WTC11 (cell line): ENCODE results near the gene KIDINS220. TPM values are rescaled to one million over a fixed set of nuclear protein-coding genes. Genes with fewer than 3 reads are reported as not detected.

ENCODE experiments used
- ATAC-seq: fragments of 200-7000 bp; cut with Tn5 transposase; 2 replicates; pipeline ENCODE4 v1.10.0; 2021; ENCODE audit warnings: mild to moderate bottlenecking, moderate library complexity
- CTCF ChIA-PET: fragments of 300-600 bp; sonication (Branson Sonifier 250); formaldehyde crosslinking; loops from one replicate; lab custom pipeline; 2021; ENCODE audit warnings: antibody characterized with exemption; lab: Charles Lee
- POLR2A ChIA-PET: fragments of 350-600 bp; sonication (Branson Sonifier 250); formaldehyde crosslinking; loops from one replicate; lab custom pipeline; 2021; ENCODE audit warnings: antibody characterized with exemption; lab: Charles Lee
- DNase-seq: peaks from one replicate; pipeline ENCODE4 v3.0.0; 2021; ENCODE audit warnings: low spot score
- H3K27ac Mint-ChIP-seq: 2 replicates; pipeline ENCODE4 v1.8.0; 2021; ENCODE audit warnings: mixed read lengths
- H3K27me3 Mint-ChIP-seq: 2 replicates; pipeline ENCODE4 v1.8.0; 2021; ENCODE audit warnings: low read depth, mild to moderate bottlenecking, moderate library complexity, mixed read lengths
- H3K36me3 Mint-ChIP-seq: 2 replicates; pipeline ENCODE4 v1.8.0; 2021; ENCODE audit warnings: mixed read lengths
- H3K4me1 Mint-ChIP-seq: 2 replicates; pipeline ENCODE4 v1.8.0; 2022; ENCODE audit warnings: mixed read lengths
- H3K4me3 Mint-ChIP-seq: 2 replicates; pipeline ENCODE4 v1.8.0; 2021; ENCODE audit warnings: mild to moderate bottlenecking, moderate library complexity, mixed read lengths
- H3K9me3 Mint-ChIP-seq: 2 replicates; pipeline ENCODE4 v1.8.0; 2021; ENCODE audit warnings: mixed read lengths
- ELF4 ChIP-seq: sonication (generic); formaldehyde crosslinking; IDR thresholded peaks from 2 replicates; pipeline ENCODE4 v1.8.1; 2022; ENCODE audit warnings: low read depth, mild to moderate bottlenecking, moderate library complexity, missing genetic modification reagents
- ETV6 ChIP-seq: sonication (generic); formaldehyde crosslinking; IDR thresholded peaks from 2 replicates; pipeline ENCODE4 v1.8.1; 2022; ENCODE audit warnings: mild to moderate bottlenecking, missing genetic modification reagents
- FOXK1 ChIP-seq: sonication (generic); formaldehyde crosslinking; IDR thresholded peaks from 2 replicates; pipeline ENCODE4 v1.8.0; 2022; ENCODE audit warnings: mild to moderate bottlenecking, moderate library complexity, missing genetic modification reagents
- KAT7 ChIP-seq: sonication (generic); formaldehyde crosslinking; IDR thresholded peaks from 2 replicates; pipeline ENCODE4 v1.8.1; 2023; ENCODE audit warnings: missing genetic modification reagents, mild to moderate bottlenecking, borderline replicate concordance
- MXD4 ChIP-seq: fragments of 250-450 bp; sonication (Bioruptor Pico); IDR thresholded peaks from 2 replicates; pipeline ENCODE4 v1.8.0; 2021; ENCODE audit warnings: mild to moderate bottlenecking, moderate library complexity, borderline replicate concordance
- MYBL2 ChIP-seq: sonication (generic); formaldehyde crosslinking; IDR thresholded peaks from 2 replicates; pipeline ENCODE4 v1.8.1; 2023; ENCODE audit warnings: mild to moderate bottlenecking, moderate library complexity, missing genetic modification reagents
- PRRX2 ChIP-seq: fragments of 250-450 bp; sonication (Bioruptor Pico); IDR thresholded peaks from 2 replicates; pipeline ENCODE4 v1.8.0; 2021; ENCODE audit warnings: mild to moderate bottlenecking
- SP1 ChIP-seq: sonication (generic); formaldehyde crosslinking; conservative IDR thresholded peaks from 2 replicates; pipeline ENCODE4 v1.8.1; 2022; ENCODE audit warnings: missing genetic modification reagents
- TP53 ChIP-seq: sonication (generic); formaldehyde crosslinking; IDR thresholded peaks from 2 replicates; pipeline ENCODE4 v1.8.1; 2023; ENCODE audit warnings: mild to moderate bottlenecking, missing genetic modification reagents
- ZNF232 ChIP-seq: sonication (generic); formaldehyde crosslinking; IDR thresholded peaks from 2 replicates; pipeline ENCODE4 v1.8.0; 2022; ENCODE audit warnings: mild to moderate bottlenecking, missing genetic modification reagents
- ZNF263 ChIP-seq: sonication (generic); formaldehyde crosslinking; IDR thresholded peaks from 2 replicates; pipeline ENCODE4 v1.8.1; 2022; ENCODE audit warnings: low read depth, mild to moderate bottlenecking, moderate library complexity, missing genetic modification reagents
- total RNA-seq: library from RNA; stranded (reverse); gene quantifications from 3 replicates; pipeline ENCODE4 v1.2.3, GENCODE V29; 2021
- TF ChIP-seq, protein P1 (sequence below): fragments of 250-450 bp; sonication (Bioruptor Pico); conservative IDR thresholded peaks from 2 replicates; pipeline ENCODE4 v1.9.0; 2021; ENCODE audit warnings: mild to moderate bottlenecking
- TF ChIP-seq, protein P2 (sequence below): sonication (generic); formaldehyde crosslinking; IDR thresholded peaks from 2 replicates; pipeline ENCODE4 v1.8.0; 2022; ENCODE audit warnings: mild to moderate bottlenecking, missing genetic modification reagents
- TF ChIP-seq, protein P3 (sequence below): fragments of 250-450 bp; sonication (Bioruptor Pico); IDR thresholded peaks from 2 replicates; pipeline ENCODE4 v1.8.0; 2021; ENCODE audit warnings: mild to moderate bottlenecking
- TF ChIP-seq, protein P4 (sequence below): sonication (generic); formaldehyde crosslinking; IDR thresholded peaks from 2 replicates; pipeline ENCODE4 v1.8.1; 2023; ENCODE audit warnings: mild to moderate bottlenecking, missing genetic modification reagents, moderate library complexity
- TF ChIP-seq, protein P5 (sequence below): sonication (generic); formaldehyde crosslinking; IDR thresholded peaks from 2 replicates; pipeline ENCODE4 v1.8.1; 2023; ENCODE audit warnings: mild to moderate bottlenecking, missing genetic modification reagents, borderline replicate concordance
- TF ChIP-seq, protein P6 (sequence below): sonication (generic); formaldehyde crosslinking; IDR thresholded peaks from 2 replicates; pipeline ENCODE4 v1.8.0; 2022; ENCODE audit warnings: mild to moderate bottlenecking, missing genetic modification reagents
- TF ChIP-seq, protein P7 (sequence below): sonication (generic); formaldehyde crosslinking; IDR thresholded peaks from 2 replicates; pipeline ENCODE4 v1.8.0; 2023; ENCODE audit warnings: missing genetic modification reagents
- TF ChIP-seq, protein P8 (sequence below): sonication (generic); formaldehyde crosslinking; IDR thresholded peaks from 2 replicates; pipeline ENCODE4 v1.8.1; 2023; ENCODE audit warnings: mild to moderate bottlenecking, missing genetic modification reagents, moderate library complexity

The KIDINS220 gene
- total RNA-seq, 1 experiment from 2014 or later: 23.9 TPM

DNA sequence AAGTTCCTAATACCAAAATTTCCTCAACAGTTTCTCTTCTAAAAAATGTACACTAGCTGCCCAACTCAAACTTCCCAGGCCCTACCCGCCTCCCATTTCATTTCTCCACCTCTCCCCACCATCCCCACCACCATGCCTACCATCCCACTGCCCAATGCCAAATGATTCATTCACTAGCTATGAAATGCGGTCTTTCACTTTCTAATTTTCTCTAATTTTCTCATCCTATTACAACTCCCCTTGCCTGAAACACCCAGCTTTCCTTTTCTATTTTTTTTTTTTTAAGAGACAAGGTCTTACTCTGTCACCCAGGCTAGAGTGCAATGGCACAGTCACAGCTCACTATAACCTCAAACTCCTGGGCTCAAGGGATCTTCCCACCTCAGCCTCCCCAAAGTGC, 38.4 kb downstream of the KIDINS220 start:
- ATAC-seq (no peak), DNase-seq (no peak)
- Mint-ChIP-seq H3K9me3 (no peaks in the 10 kb centered on the region), H3K4me3 (no peak overlapping the region), H3K36me3 (peaks cover 12% of the 10 kb centered on the region), H3K27ac (no peak overlapping the region), H3K4me1 (no peaks in the 10 kb centered on the region), H3K27me3 (no peaks in the 10 kb centered on the region)
- CTCF ChIA-PET: no interaction called here
- TF ChIP-seq, protein P1, sequence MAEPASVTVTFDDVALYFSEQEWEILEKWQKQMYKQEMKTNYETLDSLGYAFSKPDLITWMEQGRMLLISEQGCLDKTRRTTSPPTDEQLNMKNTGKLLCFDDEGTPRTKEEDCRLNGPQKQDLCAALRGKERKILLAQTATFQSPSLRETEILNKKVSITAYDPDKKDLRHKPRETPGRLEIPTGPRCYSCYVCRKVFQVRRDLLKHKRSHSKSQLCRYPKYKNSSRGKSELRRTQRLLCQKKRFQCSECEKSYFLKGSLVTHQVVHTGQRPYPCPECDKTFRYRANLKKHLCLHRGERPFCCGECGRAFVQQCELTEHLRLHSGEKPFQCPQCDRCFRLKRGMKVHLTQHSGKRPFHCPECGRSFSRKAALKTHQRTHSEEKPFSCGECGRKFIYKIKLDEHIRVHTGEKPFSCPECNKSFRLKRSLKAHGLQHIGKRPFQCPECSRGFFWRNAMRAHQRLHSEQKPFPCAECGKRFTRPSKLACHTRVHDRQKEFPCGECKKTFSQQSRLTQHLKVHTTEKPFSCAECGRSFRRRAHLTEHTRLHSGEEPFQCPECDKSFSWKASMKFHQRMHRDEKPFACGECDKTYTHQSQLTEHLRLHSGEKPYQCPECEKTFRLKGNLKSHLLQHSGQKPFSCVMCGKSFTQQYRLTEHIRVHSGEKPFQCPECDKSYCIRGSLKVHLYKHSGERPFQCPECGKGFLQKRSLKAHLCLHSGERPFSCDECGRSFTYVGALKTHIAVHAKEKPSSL: no peak
- TF ChIP-seq, protein P2, sequence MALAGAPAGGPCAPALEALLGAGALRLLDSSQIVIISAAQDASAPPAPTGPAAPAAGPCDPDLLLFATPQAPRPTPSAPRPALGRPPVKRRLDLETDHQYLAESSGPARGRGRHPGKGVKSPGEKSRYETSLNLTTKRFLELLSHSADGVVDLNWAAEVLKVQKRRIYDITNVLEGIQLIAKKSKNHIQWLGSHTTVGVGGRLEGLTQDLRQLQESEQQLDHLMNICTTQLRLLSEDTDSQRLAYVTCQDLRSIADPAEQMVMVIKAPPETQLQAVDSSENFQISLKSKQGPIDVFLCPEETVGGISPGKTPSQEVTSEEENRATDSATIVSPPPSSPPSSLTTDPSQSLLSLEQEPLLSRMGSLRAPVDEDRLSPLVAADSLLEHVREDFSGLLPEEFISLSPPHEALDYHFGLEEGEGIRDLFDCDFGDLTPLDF: no peak
- TF ChIP-seq, protein P3, sequence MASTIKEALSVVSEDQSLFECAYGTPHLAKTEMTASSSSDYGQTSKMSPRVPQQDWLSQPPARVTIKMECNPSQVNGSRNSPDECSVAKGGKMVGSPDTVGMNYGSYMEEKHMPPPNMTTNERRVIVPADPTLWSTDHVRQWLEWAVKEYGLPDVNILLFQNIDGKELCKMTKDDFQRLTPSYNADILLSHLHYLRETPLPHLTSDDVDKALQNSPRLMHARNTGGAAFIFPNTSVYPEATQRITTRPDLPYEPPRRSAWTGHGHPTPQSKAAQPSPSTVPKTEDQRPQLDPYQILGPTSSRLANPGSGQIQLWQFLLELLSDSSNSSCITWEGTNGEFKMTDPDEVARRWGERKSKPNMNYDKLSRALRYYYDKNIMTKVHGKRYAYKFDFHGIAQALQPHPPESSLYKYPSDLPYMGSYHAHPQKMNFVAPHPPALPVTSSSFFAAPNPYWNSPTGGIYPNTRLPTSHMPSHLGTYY (CRISPR knock-in tag): no peak
- TF ChIP-seq, protein P4, sequence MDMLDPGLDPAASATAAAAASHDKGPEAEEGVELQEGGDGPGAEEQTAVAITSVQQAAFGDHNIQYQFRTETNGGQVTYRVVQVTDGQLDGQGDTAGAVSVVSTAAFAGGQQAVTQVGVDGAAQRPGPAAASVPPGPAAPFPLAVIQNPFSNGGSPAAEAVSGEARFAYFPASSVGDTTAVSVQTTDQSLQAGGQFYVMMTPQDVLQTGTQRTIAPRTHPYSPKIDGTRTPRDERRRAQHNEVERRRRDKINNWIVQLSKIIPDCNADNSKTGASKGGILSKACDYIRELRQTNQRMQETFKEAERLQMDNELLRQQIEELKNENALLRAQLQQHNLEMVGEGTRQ (CRISPR knock-in tag): no peak
- TF ChIP-seq ELF4: no peak
- no peak for TF ChIP-seq ETV6 (CRISPR knock-in tag)
- no peak for TF ChIP-seq PRRX2 (CRISPR knock-in tag)
- TF ChIP-seq MXD4 (CRISPR knock-in tag): no peak
- TF ChIP-seq, protein P5, sequence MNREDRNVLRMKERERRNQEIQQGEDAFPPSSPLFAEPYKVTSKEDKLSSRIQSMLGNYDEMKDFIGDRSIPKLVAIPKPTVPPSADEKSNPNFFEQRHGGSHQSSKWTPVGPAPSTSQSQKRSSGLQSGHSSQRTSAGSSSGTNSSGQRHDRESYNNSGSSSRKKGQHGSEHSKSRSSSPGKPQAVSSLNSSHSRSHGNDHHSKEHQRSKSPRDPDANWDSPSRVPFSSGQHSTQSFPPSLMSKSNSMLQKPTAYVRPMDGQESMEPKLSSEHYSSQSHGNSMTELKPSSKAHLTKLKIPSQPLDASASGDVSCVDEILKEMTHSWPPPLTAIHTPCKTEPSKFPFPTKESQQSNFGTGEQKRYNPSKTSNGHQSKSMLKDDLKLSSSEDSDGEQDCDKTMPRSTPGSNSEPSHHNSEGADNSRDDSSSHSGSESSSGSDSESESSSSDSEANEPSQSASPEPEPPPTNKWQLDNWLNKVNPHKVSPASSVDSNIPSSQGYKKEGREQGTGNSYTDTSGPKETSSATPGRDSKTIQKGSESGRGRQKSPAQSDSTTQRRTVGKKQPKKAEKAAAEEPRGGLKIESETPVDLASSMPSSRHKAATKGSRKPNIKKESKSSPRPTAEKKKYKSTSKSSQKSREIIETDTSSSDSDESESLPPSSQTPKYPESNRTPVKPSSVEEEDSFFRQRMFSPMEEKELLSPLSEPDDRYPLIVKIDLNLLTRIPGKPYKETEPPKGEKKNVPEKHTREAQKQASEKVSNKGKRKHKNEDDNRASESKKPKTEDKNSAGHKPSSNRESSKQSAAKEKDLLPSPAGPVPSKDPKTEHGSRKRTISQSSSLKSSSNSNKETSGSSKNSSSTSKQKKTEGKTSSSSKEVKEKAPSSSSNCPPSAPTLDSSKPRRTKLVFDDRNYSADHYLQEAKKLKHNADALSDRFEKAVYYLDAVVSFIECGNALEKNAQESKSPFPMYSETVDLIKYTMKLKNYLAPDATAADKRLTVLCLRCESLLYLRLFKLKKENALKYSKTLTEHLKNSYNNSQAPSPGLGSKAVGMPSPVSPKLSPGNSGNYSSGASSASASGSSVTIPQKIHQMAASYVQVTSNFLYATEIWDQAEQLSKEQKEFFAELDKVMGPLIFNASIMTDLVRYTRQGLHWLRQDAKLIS (CRISPR knock-in tag): no peak
- TF ChIP-seq FOXK1 (CRISPR knock-in tag): no peak
- TF ChIP-seq KAT7 (CRISPR knock-in tag): no peak
- no peak for TF ChIP-seq MYBL2 (CRISPR knock-in tag)
- TF ChIP-seq, protein P6, sequence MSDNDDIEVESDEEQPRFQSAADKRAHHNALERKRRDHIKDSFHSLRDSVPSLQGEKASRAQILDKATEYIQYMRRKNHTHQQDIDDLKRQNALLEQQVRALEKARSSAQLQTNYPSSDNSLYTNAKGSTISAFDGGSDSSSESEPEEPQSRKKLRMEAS: no peak
- TF ChIP-seq, protein P7, sequence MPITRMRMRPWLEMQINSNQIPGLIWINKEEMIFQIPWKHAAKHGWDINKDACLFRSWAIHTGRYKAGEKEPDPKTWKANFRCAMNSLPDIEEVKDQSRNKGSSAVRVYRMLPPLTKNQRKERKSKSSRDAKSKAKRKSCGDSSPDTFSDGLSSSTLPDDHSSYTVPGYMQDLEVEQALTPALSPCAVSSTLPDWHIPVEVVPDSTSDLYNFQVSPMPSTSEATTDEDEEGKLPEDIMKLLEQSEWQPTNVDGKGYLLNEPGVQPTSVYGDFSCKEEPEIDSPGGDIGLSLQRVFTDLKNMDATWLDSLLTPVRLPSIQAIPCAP (CRISPR knock-in tag): no peak
- no peak for TF ChIP-seq TP53 (CRISPR knock-in tag)
- TF ChIP-seq ZNF232 (CRISPR knock-in tag): no peak
- no peak for TF ChIP-seq ZNF263 (CRISPR knock-in tag)
- TF ChIP-seq, protein P8, sequence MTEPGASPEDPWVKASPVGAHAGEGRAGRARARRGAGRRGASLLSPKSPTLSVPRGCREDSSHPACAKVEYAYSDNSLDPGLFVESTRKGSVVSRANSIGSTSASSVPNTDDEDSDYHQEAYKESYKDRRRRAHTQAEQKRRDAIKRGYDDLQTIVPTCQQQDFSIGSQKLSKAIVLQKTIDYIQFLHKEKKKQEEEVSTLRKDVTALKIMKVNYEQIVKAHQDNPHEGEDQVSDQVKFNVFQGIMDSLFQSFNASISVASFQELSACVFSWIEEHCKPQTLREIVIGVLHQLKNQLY (CRISPR knock-in tag): no peak
- TF ChIP-seq SP1: no peak
- POLR2A ChIA-PET: no interaction called here
